SK-N-SH treated with all-trans-retinoic acid at 6 μM for 48 hours (cell line): ENCODE results near the gene C9orf50.

Source experiments
- ATAC-seq: fragments of 200-7000 bp; cut with Tn5 transposase; 3 replicates; pipeline ENCODE4 v1.9.1; 2020; ENCODE audit warnings: mild to moderate bottlenecking, moderate library complexity
- ARNTL ChIP-seq: fragments of 450-650 bp; formaldehyde crosslinking; IDR thresholded peaks from 2 replicates; pipeline ENCODE4 v1.5.0; 2020; ENCODE audit warnings: low read depth, mild to moderate bottlenecking, moderate library complexity, borderline replicate concordance
- BACH2 ChIP-seq: fragments of 250-450 bp; sonication (Bioruptor Pico); IDR thresholded peaks from 2 replicates; pipeline ENCODE4 v1.9.0; 2021; ENCODE audit warnings: mild to moderate bottlenecking, borderline replicate concordance
- CSDC2 ChIP-seq: fragments of 250-450 bp; sonication (Bioruptor Pico); IDR thresholded peaks from 2 replicates; pipeline ENCODE4 v1.5.0; 2020; ENCODE audit warnings: mild to moderate bottlenecking, moderate library complexity
- GLIS3 ChIP-seq: fragments of 250-450 bp; sonication (Bioruptor Pico); IDR thresholded peaks from 2 replicates; pipeline ENCODE4 v1.5.0; 2020; ENCODE audit warnings: mild to moderate bottlenecking, moderate library complexity
- ISL1 ChIP-seq: fragments of 250-450 bp; sonication (Bioruptor Pico); IDR thresholded peaks from 2 replicates; pipeline ENCODE4 v2.1.2; 2022; ENCODE audit warnings: mild to moderate bottlenecking, moderate library complexity
- POU6F1 ChIP-seq: fragments of 250-450 bp; sonication (Bioruptor Pico); IDR thresholded peaks from 2 replicates; pipeline ENCODE4 v1.8.0; 2021; ENCODE audit warnings: low read depth, mild to moderate bottlenecking, moderate library complexity, borderline replicate concordance
- PPARA ChIP-seq: fragments of 250-450 bp; sonication (Bioruptor Pico); IDR thresholded peaks from 2 replicates; pipeline ENCODE4 v1.5.0; 2020; ENCODE audit warnings: mild to moderate bottlenecking, borderline replicate concordance
- RARB ChIP-seq: fragments of 250-450 bp; sonication (Bioruptor Pico); IDR thresholded peaks from 2 replicates; pipeline ENCODE4 v1.8.0; 2021; ENCODE audit warnings: mild to moderate bottlenecking, moderate library complexity
- SNAI2 ChIP-seq: fragments of 250-450 bp; sonication (Bioruptor Pico); IDR thresholded peaks from 2 replicates; pipeline ENCODE4 v1.5.0; 2020; ENCODE audit warnings: mild to moderate bottlenecking, moderate library complexity
- TOX ChIP-seq: fragments of 250-450 bp; sonication (Bioruptor Pico); IDR thresholded peaks from 2 replicates; pipeline ENCODE4 v1.8.0; 2021; ENCODE audit warnings: mild to moderate bottlenecking, moderate library complexity, borderline replicate concordance
- ZC3H10 ChIP-seq: fragments of 250-450 bp; sonication (Bioruptor Pico); IDR thresholded peaks from 2 replicates; pipeline ENCODE4 v1.5.1; 2021; ENCODE audit warnings: mild to moderate bottlenecking, moderate library complexity
- ZFP3 ChIP-seq: fragments of 250-450 bp; sonication (Bioruptor Pico); IDR thresholded peaks from 2 replicates; pipeline ENCODE4 v1.5.0; 2020; ENCODE audit warnings: mild to moderate bottlenecking, moderate library complexity
- ZFP30 ChIP-seq: fragments of 450-650 bp; formaldehyde crosslinking; IDR thresholded peaks from 2 replicates; pipeline ENCODE4 v1.5.0; 2022; ENCODE audit warnings: mild to moderate bottlenecking, moderate library complexity
- ZNF565 ChIP-seq: fragments of 450-650 bp; formaldehyde crosslinking; conservative IDR thresholded peaks from 2 replicates; pipeline ENCODE4 v1.5.0; 2020; ENCODE audit warnings: low read depth, mild to moderate bottlenecking, moderate library complexity
- ZNF8 ChIP-seq: fragments of 450-650 bp; formaldehyde crosslinking; IDR thresholded peaks from 2 replicates; pipeline ENCODE4 v1.5.0; 2020; ENCODE audit warnings: mild to moderate bottlenecking, moderate library complexity
- TF ChIP-seq, protein P1 (sequence below): fragments of 250-450 bp; sonication (Bioruptor Pico); IDR thresholded peaks from 2 replicates; pipeline ENCODE4 v1.5.0; 2020; ENCODE audit warnings: mild to moderate bottlenecking, moderate library complexity
- TF ChIP-seq, protein P2 (sequence below): fragments of 250-450 bp; sonication (Bioruptor Pico); IDR thresholded peaks from 2 replicates; pipeline ENCODE4 v1.5.1; 2020; ENCODE audit warnings: low read depth, mild to moderate bottlenecking, moderate library complexity
- TF ChIP-seq, protein P3 (sequence below): fragments of 250-450 bp; sonication (Bioruptor Pico); IDR thresholded peaks from 2 replicates; pipeline ENCODE4 v1.8.0; 2020; ENCODE audit warnings: mild to moderate bottlenecking, moderate library complexity, borderline replicate concordance

The C9orf50 gene

DNA sequence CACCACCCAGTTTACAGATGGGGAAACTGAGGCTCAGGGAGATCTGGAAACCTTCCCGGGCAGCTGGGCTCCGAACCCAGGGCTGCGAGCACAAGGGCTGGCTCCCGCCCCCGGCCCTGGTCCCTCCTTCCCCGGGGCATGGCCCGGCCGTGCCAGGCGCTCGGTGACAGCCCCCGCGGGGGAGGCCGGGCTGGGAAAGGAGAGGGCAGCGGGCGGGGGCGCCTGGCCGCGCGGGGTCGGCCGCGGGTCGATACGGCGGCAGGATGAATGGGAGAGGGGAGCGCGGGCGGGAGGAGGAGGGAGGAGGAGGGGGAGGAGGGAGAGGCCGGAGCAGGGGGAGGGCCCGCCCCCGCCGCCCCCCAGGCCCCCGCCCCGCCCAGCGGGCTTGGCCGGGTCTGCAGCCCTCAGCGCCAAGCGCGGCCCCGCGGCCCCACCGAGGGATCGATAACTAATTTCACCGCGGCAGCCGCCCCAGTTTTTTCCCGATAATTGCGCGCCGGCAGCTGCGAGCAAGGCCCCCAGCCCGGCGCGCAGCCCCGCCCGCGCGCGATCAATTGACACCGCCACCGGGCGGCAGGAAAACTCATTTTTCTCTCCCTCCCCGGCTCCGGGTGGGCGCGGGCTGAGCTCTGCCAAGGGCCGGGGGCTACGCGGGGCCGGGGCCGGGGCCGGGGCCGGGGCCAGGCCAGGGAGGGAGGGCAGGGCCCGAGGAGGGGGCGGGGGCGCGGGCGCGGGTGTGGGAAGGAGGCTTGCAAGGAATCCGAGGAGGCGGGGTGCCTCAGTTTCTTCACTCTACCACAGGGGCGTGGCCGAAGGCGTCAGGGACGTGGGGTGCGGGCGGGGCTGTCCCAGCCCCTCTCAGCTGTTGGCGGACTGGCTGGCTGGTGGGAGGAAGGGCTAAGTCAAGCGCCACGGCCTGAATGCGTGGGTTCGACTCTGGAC is 52.1 kb downstream of the C9orf50 start (continued):
- TF ChIP-seq, protein P1, sequence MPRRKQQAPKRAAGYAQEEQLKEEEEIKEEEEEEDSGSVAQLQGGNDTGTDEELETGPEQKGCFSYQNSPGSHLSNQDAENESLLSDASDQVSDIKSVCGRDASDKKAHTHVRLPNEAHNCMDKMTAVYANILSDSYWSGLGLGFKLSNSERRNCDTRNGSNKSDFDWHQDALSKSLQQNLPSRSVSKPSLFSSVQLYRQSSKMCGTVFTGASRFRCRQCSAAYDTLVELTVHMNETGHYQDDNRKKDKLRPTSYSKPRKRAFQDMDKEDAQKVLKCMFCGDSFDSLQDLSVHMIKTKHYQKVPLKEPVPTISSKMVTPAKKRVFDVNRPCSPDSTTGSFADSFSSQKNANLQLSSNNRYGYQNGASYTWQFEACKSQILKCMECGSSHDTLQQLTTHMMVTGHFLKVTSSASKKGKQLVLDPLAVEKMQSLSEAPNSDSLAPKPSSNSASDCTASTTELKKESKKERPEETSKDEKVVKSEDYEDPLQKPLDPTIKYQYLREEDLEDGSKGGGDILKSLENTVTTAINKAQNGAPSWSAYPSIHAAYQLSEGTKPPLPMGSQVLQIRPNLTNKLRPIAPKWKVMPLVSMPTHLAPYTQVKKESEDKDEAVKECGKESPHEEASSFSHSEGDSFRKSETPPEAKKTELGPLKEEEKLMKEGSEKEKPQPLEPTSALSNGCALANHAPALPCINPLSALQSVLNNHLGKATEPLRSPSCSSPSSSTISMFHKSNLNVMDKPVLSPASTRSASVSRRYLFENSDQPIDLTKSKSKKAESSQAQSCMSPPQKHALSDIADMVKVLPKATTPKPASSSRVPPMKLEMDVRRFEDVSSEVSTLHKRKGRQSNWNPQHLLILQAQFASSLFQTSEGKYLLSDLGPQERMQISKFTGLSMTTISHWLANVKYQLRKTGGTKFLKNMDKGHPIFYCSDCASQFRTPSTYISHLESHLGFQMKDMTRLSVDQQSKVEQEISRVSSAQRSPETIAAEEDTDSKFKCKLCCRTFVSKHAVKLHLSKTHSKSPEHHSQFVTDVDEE (CRISPR knock-in tag): no peak

GRCh38 chr9:129567842-129568559 is 52.9 kb downstream of the C9orf50 start:
- ATAC-seq: peak; percentile 49
- TF ChIP-seq BACH2 (CRISPR knock-in tag) (no peak), ZC3H10 (CRISPR knock-in tag) (no peak), POU6F1 (no peak), ARNTL (CRISPR knock-in tag) (no peak), TOX (CRISPR knock-in tag) (no peak), PPARA (CRISPR knock-in tag) (no peak), RARB (no peak)
- TF ChIP-seq, protein P2, sequence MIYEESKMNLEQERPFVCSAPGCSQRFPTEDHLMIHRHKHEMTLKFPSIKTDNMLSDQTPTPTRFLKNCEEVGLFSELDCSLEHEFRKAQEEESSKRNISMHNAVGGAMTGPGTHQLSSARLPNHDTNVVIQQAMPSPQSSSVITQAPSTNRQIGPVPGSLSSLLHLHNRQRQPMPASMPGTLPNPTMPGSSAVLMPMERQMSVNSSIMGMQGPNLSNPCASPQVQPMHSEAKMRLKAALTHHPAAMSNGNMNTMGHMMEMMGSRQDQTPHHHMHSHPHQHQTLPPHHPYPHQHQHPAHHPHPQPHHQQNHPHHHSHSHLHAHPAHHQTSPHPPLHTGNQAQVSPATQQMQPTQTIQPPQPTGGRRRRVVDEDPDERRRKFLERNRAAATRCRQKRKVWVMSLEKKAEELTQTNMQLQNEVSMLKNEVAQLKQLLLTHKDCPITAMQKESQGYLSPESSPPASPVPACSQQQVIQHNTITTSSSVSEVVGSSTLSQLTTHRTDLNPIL: no peak

DNA sequence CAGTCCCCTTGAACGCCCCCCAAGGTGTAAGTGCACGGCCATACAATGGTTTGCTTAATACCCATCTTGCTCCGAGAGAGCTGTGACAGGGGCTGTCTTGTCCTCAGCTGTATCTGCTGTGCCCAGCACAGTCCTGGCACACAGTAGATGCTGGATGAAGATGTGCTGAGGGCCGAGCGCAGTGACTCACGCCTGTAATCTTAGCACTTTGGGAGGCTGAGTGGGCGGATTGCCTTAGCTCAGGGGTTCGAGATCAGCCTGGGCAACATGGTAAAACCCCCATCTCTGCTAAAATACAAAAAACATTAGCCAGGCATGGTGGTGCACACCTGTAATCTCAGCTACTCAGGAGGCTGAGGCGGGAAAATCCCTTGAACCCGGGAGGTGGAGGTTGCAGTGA is 53.6 kb downstream of the C9orf50 start:
- no peak for ATAC-seq

More for the DNA sequence above, 53.6 kb downstream of the C9orf50 start:
- TF ChIP-seq, protein P1 (CRISPR knock-in tag): no peak
- TF ChIP-seq, protein P3, sequence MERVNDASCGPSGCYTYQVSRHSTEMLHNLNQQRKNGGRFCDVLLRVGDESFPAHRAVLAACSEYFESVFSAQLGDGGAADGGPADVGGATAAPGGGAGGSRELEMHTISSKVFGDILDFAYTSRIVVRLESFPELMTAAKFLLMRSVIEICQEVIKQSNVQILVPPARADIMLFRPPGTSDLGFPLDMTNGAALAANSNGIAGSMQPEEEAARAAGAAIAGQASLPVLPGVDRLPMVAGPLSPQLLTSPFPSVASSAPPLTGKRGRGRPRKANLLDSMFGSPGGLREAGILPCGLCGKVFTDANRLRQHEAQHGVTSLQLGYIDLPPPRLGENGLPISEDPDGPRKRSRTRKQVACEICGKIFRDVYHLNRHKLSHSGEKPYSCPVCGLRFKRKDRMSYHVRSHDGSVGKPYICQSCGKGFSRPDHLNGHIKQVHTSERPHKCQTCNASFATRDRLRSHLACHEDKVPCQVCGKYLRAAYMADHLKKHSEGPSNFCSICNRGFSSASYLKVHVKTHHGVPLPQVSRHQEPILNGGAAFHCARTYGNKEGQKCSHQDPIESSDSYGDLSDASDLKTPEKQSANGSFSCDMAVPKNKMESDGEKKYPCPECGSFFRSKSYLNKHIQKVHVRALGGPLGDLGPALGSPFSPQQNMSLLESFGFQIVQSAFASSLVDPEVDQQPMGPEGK (CRISPR knock-in tag): no peak
- TF ChIP-seq ZNF8: no peak
- TF ChIP-seq ARNTL (CRISPR knock-in tag): no peak
- no peak for TF ChIP-seq ZFP3 (CRISPR knock-in tag)
- TF ChIP-seq ZNF565 (CRISPR knock-in tag): no peak
- no peak for TF ChIP-seq SNAI2 (CRISPR knock-in tag)
- no peak for TF ChIP-seq BACH2 (CRISPR knock-in tag)
- TF ChIP-seq RARB: no peak
- no peak for TF ChIP-seq GLIS3 (CRISPR knock-in tag)
- no peak for TF ChIP-seq POU6F1
- TF ChIP-seq, protein P2: no peak
- TF ChIP-seq ZC3H10 (CRISPR knock-in tag): no peak
- TF ChIP-seq ZFP30 (CRISPR knock-in tag): no peak
- no peak for TF ChIP-seq ISL1 (CRISPR knock-in tag)
- TF ChIP-seq TOX (CRISPR knock-in tag): no peak
- TF ChIP-seq CSDC2: no peak
